HEK293T (cell line): ENCODE results near the gene FXYD6.

Experiments
- CTCF ChIA-PET: fragments of 350-600 bp; formaldehyde crosslinking; extraction: SDS; loops from one replicate; lab custom pipeline; 2021; ENCODE audit warnings: antibody characterized with exemption, inconsistent platforms; lab: Yijun Ruan, JAX
- POLR2A ChIA-PET: fragments of 350-600 bp; formaldehyde crosslinking; extraction: SDS; loops from one replicate; lab custom pipeline; 2020; ENCODE audit warnings: antibody characterized with exemption, inconsistent platforms; lab: Yijun Ruan, JAX
- DNase-seq: peaks from one replicate; pipeline ENCODE4 v3.0.0; 2012; ENCODE audit warnings: mixed read lengths; ENCODE audit errors: extremely low spot score
- ARNT ChIP-seq: fragments of 450-650 bp; IDR thresholded peaks from 2 replicates; pipeline ENCODE4 v1.6.1; 2017; ENCODE audit warnings: mild to moderate bottlenecking
- BHLHE40 ChIP-seq: fragments of 450-650 bp; IDR thresholded peaks from 2 replicates; pipeline ENCODE4 v1.6.1; 2016; ENCODE audit warnings: mild to moderate bottlenecking, moderate library complexity, borderline replicate concordance
- CTBP1 ChIP-seq: fragments of 450-650 bp; IDR thresholded peaks from 2 replicates; pipeline ENCODE4 v1.6.1; 2016; ENCODE audit warnings: borderline replicate concordance
- ELF4 ChIP-seq: fragments of 450-650 bp; IDR thresholded peaks from 2 replicates; pipeline ENCODE4 v1.6.1; 2017; ENCODE audit warnings: antibody characterized with exemption
- FOXA1 ChIP-seq: fragments of 450-650 bp; IDR thresholded peaks from 2 replicates; pipeline ENCODE4 v1.6.1; 2016; ENCODE audit warnings: mild to moderate bottlenecking
- FOXK2 ChIP-seq: fragments of 450-650 bp; IDR thresholded peaks from 2 replicates; pipeline ENCODE4 v1.6.1; 2016; ENCODE audit warnings: mild to moderate bottlenecking
- FOXM1 ChIP-seq: fragments of 450-650 bp; IDR thresholded peaks from 2 replicates; pipeline ENCODE4 v1.6.1; 2017; ENCODE audit warnings: mild to moderate bottlenecking, borderline replicate concordance
- HDGF ChIP-seq: fragments of 450-650 bp; IDR thresholded peaks from 2 replicates; pipeline ENCODE4 v1.6.1; 2017; ENCODE audit warnings: antibody characterized with exemption, borderline replicate concordance
- L3MBTL2 ChIP-seq: fragments of 450-650 bp; conservative IDR thresholded peaks from 2 replicates; pipeline ENCODE4 v1.6.1; 2016; ENCODE audit warnings: mild to moderate bottlenecking
- LEF1 ChIP-seq: fragments of 450-650 bp; IDR thresholded peaks from 2 replicates; pipeline ENCODE4 v1.6.1; 2017; ENCODE audit warnings: mild to moderate bottlenecking, borderline replicate concordance
- NFRKB ChIP-seq: fragments of 450-650 bp; IDR thresholded peaks from 2 replicates; pipeline ENCODE4 v1.6.1; 2016; ENCODE audit warnings: mild to moderate bottlenecking, moderate library complexity
- PKNOX1 ChIP-seq: fragments of 450-650 bp; IDR thresholded peaks from 2 replicates; pipeline ENCODE4 v1.6.1; 2016
- SP1 ChIP-seq: fragments of 450-650 bp; IDR thresholded peaks from 2 replicates; pipeline ENCODE4 v1.6.1; 2017
- SUZ12 ChIP-seq: fragments of 450-650 bp; IDR thresholded peaks from 2 replicates; pipeline ENCODE4 v1.6.1; 2016; ENCODE audit warnings: mild to moderate bottlenecking
- TARDBP ChIP-seq: fragments of 450-650 bp; IDR thresholded peaks from 2 replicates; pipeline ENCODE4 v1.6.1; 2016
- ZNF384 ChIP-seq: fragments of 450-650 bp; IDR thresholded peaks from 2 replicates; pipeline ENCODE4 v1.6.1; 2016

The FXYD6 gene

GRCh38 chr11:117882311-117882905 is 6.0 kb upstream of the FXYD6 start:
- CTCF ChIA-PET: no interaction called here
- TF ChIP-seq ARNT (no peak), TARDBP (no peak), FOXK2 (no peak), L3MBTL2 (no peak), ZNF384 (no peak), NFRKB (no peak), BHLHE40 (no peak), FOXM1 (no peak), PKNOX1 (no peak), CTBP1 (no peak)
- POLR2A ChIA-PET: no interaction called here

GRCh38 chr11:117881217-117881616 is 4.8 kb upstream of the FXYD6 start:
- DNase-seq: no peak
- TF ChIP-seq L3MBTL2 (no peak), NFRKB (no peak), BHLHE40 (no peak), FOXA1 (no peak), CTBP1 (no peak), FOXM1 (no peak), SUZ12 (no peak), LEF1 (no peak), TARDBP (no peak), SP1 (no peak), FOXK2 (no peak), HDGF (no peak), PKNOX1 (no peak), ELF4 (no peak), ARNT (no peak), ZNF384 (no peak)
- POLR2A ChIA-PET: no interaction called here
- CTCF ChIA-PET: no interaction called here

More at GRCh38 chr11:117882311-117882905, 6.0 kb upstream of the FXYD6 start:
- DNase-seq: no peak

- no peak for DNase-seq
- CTCF ChIA-PET: no interaction called here
- no peak for TF ChIP-seq L3MBTL2
- TF ChIP-seq FOXA1: no peak
- POLR2A ChIA-PET: interaction anchor here (0.9 kb wide), 1 partner anchor 28 kb away, joined by 3 read pairs; no protein-coding TSS in a partner anchor
Observed at GRCh38 chr11:117879516-117880480, 3.3 kb upstream of the FXYD6 start.

- no peak for DNase-seq
- CTCF ChIA-PET: no interaction called here
- POLR2A ChIA-PET: interaction anchor here (0.9 kb wide), 1 partner anchor 28 kb away, joined by 3 read pairs; no protein-coding TSS in a partner anchor
- TF ChIP-seq TARDBP: no peak
Observed at GRCh38 chr11:117878939-117879475, 2.5 kb upstream of the FXYD6 start.

GRCh38 chr11:117878314-117878938 is 2.0 kb upstream of the FXYD6 start:
- POLR2A ChIA-PET: no interaction called here
- no peak for TF ChIP-seq FOXM1
- no peak for TF ChIP-seq ELF4
- TF ChIP-seq LEF1: no peak
- no peak for TF ChIP-seq PKNOX1
- no peak for TF ChIP-seq L3MBTL2
- TF ChIP-seq SUZ12: no peak
- no peak for TF ChIP-seq CTBP1
- no peak for TF ChIP-seq NFRKB
- no peak for TF ChIP-seq TARDBP
- TF ChIP-seq SP1: no peak
- no peak for TF ChIP-seq ARNT
- TF ChIP-seq BHLHE40: no peak
- no peak for TF ChIP-seq FOXK2
- TF ChIP-seq ZNF384: no peak
- no peak for TF ChIP-seq HDGF
- TF ChIP-seq FOXA1: no peak
- CTCF ChIA-PET: no interaction called here

More at GRCh38 chr11:117878314-117878938, 2.0 kb upstream of the FXYD6 start:
- DNase-seq: no peak
